ENCODE measurements around the gene SLC8A1. TPM values are rescaled to one million over a fixed set of nuclear protein-coding genes. Genes with fewer than 3 reads are reported as not detected.

SLC8A1 gene
- total and polyA plus RNA-seq, 2 of the 13 experiments (the other 11 are each of a cell fraction or from before 2014, with no cell fraction given), result not detected

GRCh38 chr2:40485854-40486253, 34.0 kb upstream of the SLC8A1 start:
- ChIA-PET POLR2A (no interaction called here), CTCF (ENCODE audit: low intra/inter-chr PET ratio, low total read pairs) (no interaction called here)
- Histone ChIP-seq H3K79me2 (ENCODE audit: insufficient read depth, low read length) (no peaks in the 10 kb centered on the region), H3K9me3 (ENCODE audit: low read length) (no peaks in the 10 kb centered on the region), H3K27me3 (ENCODE audit: control insufficient read depth in 1 of 2, insufficient read depth in 2 of 2, low read length in 2 of 2) (no peaks in the 10 kb centered on the region), H3K36me3 (replicated peaks in 1 of 2; ENCODE audit: control insufficient read depth in 1 of 2, insufficient read depth in 2 of 2, low read length in 2 of 2) (no peaks in the 10 kb centered on the region), H2AFZ (ENCODE audit: low read length) (no peak overlapping the region), H3K4me1 (ENCODE audit: insufficient read depth, low read length) (peaks cover 9% of the 10 kb centered on the region; the same call in 1 of the 2 replicates), H3K4me3 (replicated peaks in 1 of 3; ENCODE audit: insufficient read depth in 1 of 3, low read depth in 2 of 3, low read length in 3 of 3) (no peak overlapping the region), H3K9ac (ENCODE audit: insufficient read depth, low read depth, low read length) (no peak overlapping the region), H3K4me2 (ENCODE audit: low read depth, low read length) (no peak overlapping the region), H4K20me1 (ENCODE audit: insufficient read depth, low read length) (no peaks in the 10 kb centered on the region), H3K27ac (ENCODE audit: extremely low read length, insufficient read depth, low read length) (no peak overlapping the region)
- TF ChIP-seq NFKB2 (CRISPR knock-in tag; IDR thresholded peaks at IDR 0.05; ENCODE audit: borderline replicate concordance) (no peak), ZNF574 (CRISPR knock-in tag; IDR thresholded peaks at IDR 0.05) (no peak), IRX3 (CRISPR knock-in tag; IDR thresholded peaks at IDR 0.05; ENCODE audit: borderline replicate concordance, low read depth) (no peak), ATM (IDR thresholded peaks at IDR 0.05; ENCODE audit: borderline replicate concordance) (no peak), NFAT5 (CRISPR knock-in tag; IDR thresholded peaks at IDR 0.05) (no peak), ZNF546 (CRISPR knock-in tag; conservative IDR thresholded peaks at IDR 0.05) (no peak), ZNF451 (CRISPR knock-in tag; IDR thresholded peaks at IDR 0.05) (no peak)
- no TSS peak for BruUV-seq (replicated peaks)
- DNase-seq (ENCODE audit: low spot score) (no peak), ATAC-seq (peak; percentile 59), FAIRE-seq (no peak)
- WGBS (ENCODE audit: low lambda C conversion rate), result 0% methylated on average over 3 of the region's 3 CpGs
- intact Hi-C loops (cut with micrococcal nuclease; ENCODE audit: unreplicated experiment) (loop anchor here (1.0 to 5.0 kb wide), 2 partner anchors 68 to 1601 kb away; no protein-coding TSS in a partner anchor), in situ Hi-C loops (cut with HindIII; ENCODE audit: extremely low pct_ligation_motif_present, low pct_unique_long_range_greater_than_20kb) (no loop called here)
